GM19328 (cell line): ENCODE data around the gene SLC27A5.

ENCODE experiments used
- ATAC-seq: cut with Tn5 transposase; IDR thresholded peaks from one replicate; pipeline ENCODE4 v1.9.1; 2021; ENCODE audit warnings: mild to moderate bottlenecking, moderate library complexity; ENCODE audit not compliant: unreplicated experiment

SLC27A5 gene

DNA sequence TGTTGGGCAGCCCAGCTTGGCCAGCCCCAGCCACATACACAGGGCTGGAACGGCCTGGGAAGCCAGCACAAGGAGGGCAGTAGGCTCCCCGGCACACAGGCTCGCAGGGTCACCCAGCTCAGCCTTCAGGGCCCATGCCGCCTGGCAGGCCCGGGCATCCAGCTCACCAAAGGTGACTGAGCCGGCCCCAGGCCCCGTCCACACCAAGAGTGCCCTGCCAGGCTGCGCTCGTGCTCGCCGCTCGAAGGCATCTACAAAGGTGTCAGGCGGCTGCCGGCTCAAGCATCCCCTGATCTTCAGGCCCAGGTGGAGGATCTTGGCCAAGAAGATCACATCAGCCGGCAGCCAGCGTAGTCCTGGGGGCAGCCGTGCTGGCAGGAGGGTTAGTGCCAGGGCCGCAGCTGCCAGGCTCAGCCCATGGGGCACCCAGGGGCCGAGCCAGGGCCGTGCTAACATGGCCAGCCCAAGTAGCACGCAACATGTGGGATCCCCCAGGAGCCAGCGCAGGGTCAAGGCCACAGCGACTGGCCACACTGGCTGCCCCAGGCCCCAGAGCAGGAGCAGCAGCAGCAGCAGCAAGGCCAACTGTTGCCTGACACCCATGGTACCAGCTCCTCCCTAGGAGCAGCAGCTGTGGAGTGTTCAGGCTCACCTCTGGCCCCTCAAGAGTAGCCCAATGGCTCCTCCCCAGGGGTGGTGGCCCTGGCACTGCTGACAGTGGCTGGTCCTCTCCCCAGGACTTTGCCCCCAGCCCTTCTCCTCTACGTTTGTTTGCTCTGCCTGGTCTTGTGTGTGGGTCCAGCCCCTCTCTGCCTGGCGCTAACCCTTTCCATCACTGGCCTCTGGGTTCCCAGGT is at the start of gene SLC27A5:
Gene SLC27A5, minus strand, starts transcription at position 640 of the 856 bp plus-strand sequence. Its CDS starts 37 bp downstream, at position 603.
- ATAC-seq = no peak

- no peak for ATAC-seq
Observed at GRCh38 chr19:58560921-58561320, 49.1 kb upstream of the SLC27A5 start.

DNA sequence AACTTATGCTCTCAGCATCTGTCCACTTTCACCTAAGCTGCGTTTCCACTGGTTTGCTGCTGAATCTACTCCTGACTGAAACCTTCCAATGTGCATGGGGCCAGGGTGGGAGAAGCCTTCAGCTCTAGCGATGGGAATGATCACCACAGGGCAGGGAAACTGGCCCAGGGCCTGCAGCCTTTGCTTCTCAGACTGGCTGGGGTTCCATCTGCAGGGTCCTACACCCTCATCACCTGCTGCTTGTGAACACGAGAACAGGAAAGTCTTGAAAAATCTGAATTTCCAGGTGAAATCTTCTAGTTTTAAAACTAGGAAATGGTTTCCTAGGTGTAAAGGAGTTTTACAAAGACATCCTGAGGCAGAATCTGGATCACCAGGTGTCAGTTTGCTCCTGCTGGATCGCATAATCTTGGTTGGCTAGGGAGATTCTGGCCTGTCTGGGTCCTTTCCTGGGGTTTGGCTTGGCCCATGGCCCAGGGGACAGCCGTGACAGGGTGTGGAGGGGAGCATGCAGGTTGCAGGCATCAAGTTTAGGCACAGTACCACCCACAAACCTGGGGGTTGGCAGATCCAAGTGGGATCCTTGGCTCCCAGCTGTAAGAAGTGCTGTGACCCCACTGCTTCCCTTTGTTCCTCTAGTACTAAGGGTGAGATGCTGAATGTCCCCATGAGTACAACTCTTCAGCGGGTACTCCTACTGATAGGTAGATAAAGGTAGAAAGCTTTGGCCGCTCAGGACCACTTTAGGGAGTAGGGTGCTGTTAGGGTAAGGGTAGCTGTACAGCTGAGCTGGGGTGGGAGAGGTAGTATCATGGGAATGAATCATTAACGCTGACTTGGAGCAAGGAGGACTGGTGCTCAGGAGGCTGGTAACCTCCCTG is 48.5 kb upstream of the SLC27A5 start:
- no peak for ATAC-seq

- no peak for ATAC-seq
Observed at GRCh38 chr19:58559275-58560006, 47.6 kb upstream of the SLC27A5 start.

DNA sequence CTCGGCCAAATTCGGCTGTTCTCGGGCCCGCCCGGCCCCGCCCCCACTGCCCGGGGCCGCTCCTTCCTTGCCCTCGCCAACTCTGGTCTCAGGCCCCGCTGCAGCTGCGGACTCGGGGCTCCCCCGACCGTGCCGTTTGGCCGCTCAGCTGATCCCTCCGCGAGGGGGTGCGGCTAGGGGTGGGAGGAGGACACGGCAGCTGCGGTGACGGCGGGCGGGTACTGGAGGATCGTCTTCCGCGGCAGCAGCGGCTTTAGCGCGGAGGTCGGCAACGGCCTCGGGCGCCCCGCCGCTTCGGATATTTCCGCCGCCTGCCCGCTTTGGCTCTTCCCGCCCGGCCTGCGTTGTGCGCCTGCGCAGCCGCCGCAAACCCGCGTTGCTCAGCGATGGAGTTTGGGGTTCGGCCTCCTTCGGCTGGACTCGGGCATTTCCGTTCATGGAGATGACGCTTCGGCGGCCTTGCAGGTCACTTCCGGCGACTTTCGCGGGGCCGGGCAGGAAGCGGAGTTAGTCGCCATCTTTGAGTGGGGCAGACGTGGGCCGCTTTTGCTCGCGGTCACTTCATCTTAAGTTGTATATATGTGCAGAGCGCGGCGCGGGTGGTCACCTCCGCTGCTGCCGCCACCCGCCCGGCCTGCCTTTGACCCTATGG is 47.0 kb upstream of the SLC27A5 start:
- peak; percentile 57 for ATAC-seq

GRCh38 chr19:58558066-58558622 is 46.4 kb upstream of the SLC27A5 start, which contains the start of gene UBE2M:
UBE2M (minus strand) TSS chr19:58558611; CDS start chr19:58558381, 230 bp downstream.
- ATAC-seq = no peak

- no peak for ATAC-seq
Observed at GRCh38 chr19:58557221-58558065, 45.7 kb upstream of the SLC27A5 start.

- no peak for ATAC-seq
Observed at GRCh38 chr19:58556622-58557220, 44.9 kb upstream of the SLC27A5 start.

DNA sequence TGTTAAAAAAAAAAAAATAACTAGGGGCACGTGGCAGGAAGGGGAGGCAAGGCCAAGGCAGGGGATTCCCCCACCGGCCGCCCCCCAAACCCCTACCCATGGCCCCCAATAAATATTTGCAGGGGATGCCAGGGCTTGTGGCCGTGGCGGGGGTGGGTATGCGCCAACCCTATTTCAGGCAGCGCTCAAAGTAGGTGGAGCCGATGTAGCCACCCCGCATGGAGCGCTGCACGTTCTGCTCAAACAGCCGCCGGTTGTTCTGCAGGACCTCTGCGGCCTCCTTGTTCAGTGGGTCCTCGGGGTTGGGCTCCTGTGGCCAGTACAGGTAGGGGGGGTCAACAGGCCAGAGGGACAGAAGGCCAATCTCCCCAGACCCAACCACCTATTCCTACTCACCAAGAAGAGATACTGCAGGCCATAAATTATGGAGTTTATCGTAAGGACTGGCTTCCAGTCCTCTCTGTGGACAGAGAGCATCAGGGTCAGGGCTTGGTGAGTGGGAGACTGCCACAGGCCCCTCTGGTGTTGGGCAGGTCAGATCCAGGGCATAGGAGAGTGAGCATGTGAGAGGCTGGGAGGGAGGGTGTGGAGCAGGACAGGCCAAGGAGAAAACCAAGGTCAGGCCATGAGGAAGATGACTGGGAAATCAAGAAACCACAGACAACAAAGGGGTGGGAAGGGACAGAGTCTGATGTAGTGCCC is 44.3 kb upstream of the SLC27A5 start:
- ATAC-seq = no peak

- no peak for ATAC-seq
Observed at GRCh38 chr19:58555369-58555885, 43.6 kb upstream of the SLC27A5 start.

DNA sequence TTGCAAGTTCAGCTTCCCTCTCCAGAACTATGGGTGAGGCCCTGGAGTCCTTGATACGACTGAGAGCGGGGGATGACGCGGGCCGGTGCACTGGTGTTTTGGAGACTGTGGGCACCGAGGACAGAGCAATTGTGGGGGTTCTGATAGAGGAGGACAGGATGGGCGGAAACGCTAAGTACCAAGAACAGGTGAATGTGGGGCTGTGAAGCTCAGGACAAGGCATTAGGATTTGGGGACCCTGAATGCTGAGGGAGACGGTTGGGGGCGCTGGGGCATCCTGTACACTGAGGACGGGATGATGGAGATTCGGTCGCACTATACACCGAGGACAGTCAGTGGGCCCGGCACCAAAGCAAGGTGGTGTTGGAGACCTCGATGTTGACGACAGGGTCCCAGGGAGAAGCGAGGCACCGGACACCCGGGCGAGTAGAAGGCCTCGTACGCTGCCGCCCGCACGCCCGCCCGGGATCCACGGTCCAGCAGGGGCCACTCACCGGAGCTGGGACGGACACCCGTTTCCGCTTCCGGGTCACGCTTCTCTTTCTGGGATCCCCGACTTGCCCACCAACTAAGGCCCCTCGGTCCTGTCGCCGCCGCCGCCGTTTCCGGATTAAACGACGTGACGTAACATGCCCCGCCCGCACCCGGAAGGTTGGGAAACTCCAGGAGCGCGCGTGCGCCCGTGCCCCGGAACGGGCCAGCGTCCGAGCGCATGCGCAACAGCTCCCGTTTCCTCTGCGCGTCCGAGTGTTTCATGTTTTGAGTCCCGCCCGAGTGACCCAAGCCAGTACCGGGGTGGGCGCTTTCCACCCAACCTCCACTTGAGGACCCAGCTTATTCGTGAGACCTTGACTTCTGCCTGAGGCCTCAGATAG is 42.9 kb upstream of the SLC27A5 start, which contains the start of gene CHMP2A:
Gene CHMP2A, minus strand, starts transcription at position 612 of the 875 bp plus-strand sequence. CDS start 893 bp downstream, outside the sequence.
- ATAC-seq = peak; percentile 35

GRCh38 chr19:58553799-58554493 is 42.2 kb upstream of the SLC27A5 start:
- no peak for ATAC-seq

GRCh38 chr19:58552655-58553054 is 40.9 kb upstream of the SLC27A5 start:
- ATAC-seq = no peak

GRCh38 chr19:58551577-58552471 is 40.0 kb upstream of the SLC27A5 start:
- ATAC-seq = no peak

- no peak for ATAC-seq
Observed at GRCh38 chr19:58551123-58551497, 39.3 kb upstream of the SLC27A5 start.
